Heart right ventricle (tissue), 16 donors: ENCODE results near the gene ACKR3. TPM values are rescaled to one million over a fixed set of nuclear protein-coding genes. Genes with fewer than 3 reads are reported as not detected.

ENCODE experiments used
- ATAC-seq, 8 donors: fragments of 200-7000 bp; cut with Tn5 transposase; one replicate each; pipeline ENCODE4 v1.9.1; 2020; ENCODE audit warnings: mild to moderate bottlenecking in 8 of 8, moderate library complexity in 8 of 8, moderate number of reproducible peaks in 1 of 8
- DNase-seq, 2 donors: peaks; one replicate each; pipeline ENCODE4 v3.0.0-alpha.2; 2020
- H3K27ac ChIP-seq, 10 donors: fragments of 200-600 bp; sonication (generic) in 2 of 10; one replicate each; pipeline versions ENCODE4 v1.5.0 to v1.8.0; 2020 to 2022; ENCODE audit warnings: mild to moderate bottlenecking in 3 of 10
- H3K27me3 ChIP-seq, 7 donors: fragments of 200-600 bp; one replicate each; pipeline ENCODE4 v1.8.0; 2021 to 2022; ENCODE audit warnings: mild to moderate bottlenecking in 2 of 7
- H3K36me3 ChIP-seq, 9 donors: fragments of 200-600 bp; sonication (generic) in 1 of 9; one replicate each; pipeline versions ENCODE4 v1.5.0 to v1.8.0; 2020 to 2022; ENCODE audit warnings: mild to moderate bottlenecking in 2 of 9
- H3K4me1 ChIP-seq, 9 donors: fragments of 200-600 bp; sonication (generic) in 1 of 9; one replicate each; pipeline versions ENCODE4 v1.5.0 to v1.8.0; 2020 to 2022; ENCODE audit warnings: mild to moderate bottlenecking in 4 of 9
- H3K4me3 ChIP-seq, 10 donors: fragments of 200-600 bp; sonication (generic) in 2 of 10; one replicate each; pipeline versions ENCODE4 v1.5.0 to v1.8.0; 2020 to 2022; ENCODE audit warnings: mild to moderate bottlenecking in 7 of 10, moderate library complexity in 2 of 10
- H3K9me3 ChIP-seq, 11 donors: fragments of 200-600 bp in 10 of 11; sonication (generic) in 2 of 11; one replicate each; pipeline versions ENCODE4 v1.5.0 to v1.8.0; 2013 to 2022; ENCODE audit warnings: mild to moderate bottlenecking in 2 of 11, control low read depth in 1 of 11, moderate library complexity in 1 of 11
- CTCF ChIP-seq, 9 donors: fragments of 200-600 bp; sonication (generic) in 2 of 9; IDR thresholded peaks; one replicate each; pipeline versions ENCODE4 v1.5.0 to v1.8.0; 2021 to 2022; ENCODE audit warnings: antibody characterized with exemption in 9 of 9, mild to moderate bottlenecking in 5 of 9, moderate library complexity in 1 of 9
- whole genome bisulfite sequencing, 2 donors: extraction: QIAGEN DNeasy Blood & Tissue Kit; methylation state at CpG; one replicate each; pipeline ENCODE4 v1.1.7; 2013; ENCODE audit warnings: inconsistent platforms in 1 of 2; 5-methylcytosine and 5-hydroxymethylcytosine counted together
- intact Hi-C, 10 donors: fragments of 100-400 bp; cut with DNase I; formaldehyde crosslinking; loops; one replicate each; pipeline versions ENCODE4 v1.11.1 to v1.14.2; 2022
- polyA plus RNA-seq, 2 donors: library from polyadenylated mRNA; stranded (reverse); fragments of 200-250 nt; gene quantifications; one replicate each; pipeline ENCODE4 v1.2.3, GENCODE V29; 2013
- total RNA-seq, 10 donors: library from RNA; stranded (reverse); fragmentation: NEBNext Ultra II Directional in 3 of 10; extraction: Animal tissue kit (Norgen Biotek cat#: 25700) in 3 of 10; gene quantifications; one replicate each; pipeline versions ENCODE4 v1.2.1 to v1.2.4, GENCODE V29; 2021 to 2023
- donor health status: Arrhythmogenic right ventricular cardiomyopathy.
- donor health status: ischemic (EF 13 %, LVEDD 7.1; RV severe dilation, severe dysfunction).
- donor health status: healthy with polysubstance abuse.
- donor health status: DM: no; HTN: yes; CAD: no.
- donor health status: DM: no; HTN: no; CAD: no.
- donor health status: ischemic (EF 25% LVEDD 6.9; RV normal size, moderate dysfunction).
- donor health status: ischemic (EF 25% LVEDD 5.7; RV mildly dilated, moderate dysfunction).
- donor health status: healthy.
- donor health status: DM: yes; HTN: yes; CAD: no.
- donor health status: Ischemic cardiomyopathy.
- donor health status: ischemic (EF 35%, LVEDD 5.7; RV mildly dilated, moderate dysfunction).
- donor health status: nonischemic (EF 11% LVEDD 7.7; RV severe dilation, severe dysfunction).
- donor health status: DM: yes; HTN: yes; CAD: no.
- donor health status: PGD.
- donor health status: ischemic (EF 29% LVEDD 5.4; RV normal size, mild dysfunction).
- donor health status: nonischemic (EF 23%, LVEDD 6.1; RV moderate dilation, normal function).

The ACKR3 gene
- total and polyA plus RNA-seq, 12 donors: 17.7 to 102 (median 42.5) TPM

GRCh38 chr2:236568922-236569572, 578 bp upstream of the ACKR3 start:
- no peaks in the 10 kb centered on the region for H3K9me3 ChIP-seq
- peak overlapping the region; percentile 35 to 73 (median 60) for H3K4me3 ChIP-seq
- H3K4me1 ChIP-seq: peaks cover 4 to 70% (median 48%) of the 10 kb centered on the region in 9 donors
- H3K27ac ChIP-seq: peak overlapping the region; percentile 17 to 98 (median 94)
- TF ChIP-seq CTCF (IDR thresholded peaks at IDR 0.05): no peak
- intact Hi-C loops: loop anchor here in 9 of 10 donors (2.0 to 10.0 kb wide), 12 partner anchors 54 to 458 kb away; no protein-coding TSS in a partner anchor
- DNase-seq (no peak), ATAC-seq (no peak)
- peaks cover 0 to 6% (median 0%) of the 10 kb centered on the region in 7 donors for H3K27me3 ChIP-seq
- 13 to 16% methylated on average over 10 of the region's 10 CpGs for WGBS, 2 donors
- peaks cover 0 to 5% (median 0%) of the 10 kb centered on the region in 9 donors for H3K36me3 ChIP-seq

- H3K4me3 ChIP-seq: peak overlapping the region; percentile 38 to 73 (median 60)
- TF ChIP-seq CTCF (IDR thresholded peaks at IDR 0.05): no peak
- H3K4me1 ChIP-seq: peaks cover 4 to 82% (median 59%) of the 10 kb centered on the region in 9 donors
- peaks cover 0 to 10% (median 0%) of the 10 kb centered on the region in 9 donors for H3K36me3 ChIP-seq
- DNase-seq: no peak
- peak overlapping the region in 9 of 10 donors; percentile 28 to 98 (median 93) for H3K27ac ChIP-seq
- no peaks in the 10 kb centered on the region for H3K9me3 ChIP-seq
- intact Hi-C loops: loop anchor here in 8 of 10 donors (5.0 to 10.0 kb wide), 8 partner anchors 72 to 457 kb away; no protein-coding TSS in a partner anchor
- peaks cover 0 to 6% (median 0%) of the 10 kb centered on the region in 7 donors for H3K27me3 ChIP-seq
- 21 to 24% methylated on average over 6 of the region's 6 CpGs for WGBS, 2 donors
- ATAC-seq: no peak
These were observed 650 bp downstream of the ACKR3 start for GRCh38 chr2:236570081-236570868.

DNA sequence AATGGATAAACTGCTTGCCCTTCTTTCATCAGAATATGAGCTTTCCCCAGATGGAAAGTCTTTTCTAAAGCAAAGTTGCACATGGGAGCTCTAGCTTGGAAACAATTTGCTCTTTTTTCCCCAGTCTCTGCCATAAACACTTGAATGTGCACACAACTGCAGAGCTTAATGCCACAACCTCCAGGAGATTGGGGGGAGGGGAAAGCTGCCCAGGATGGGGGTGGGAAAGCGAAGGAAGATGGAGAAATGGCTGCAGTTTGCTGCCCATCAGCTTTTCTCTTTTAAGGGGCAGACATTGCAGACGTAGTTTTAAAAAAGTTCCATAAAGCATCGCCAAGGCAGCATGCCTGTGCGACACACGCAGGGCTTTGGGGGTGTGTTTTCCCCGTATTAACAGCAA, 1.5 kb downstream of the ACKR3 start:
- ATAC-seq: no peak
- 55 to 56% methylated on average over 6 of the region's 6 CpGs for WGBS, 2 donors
- H3K36me3 ChIP-seq: peaks cover 0 to 10% (median 0%) of the 10 kb centered on the region in 9 donors
- H3K4me3 ChIP-seq: peak overlapping the region; percentile 38 to 73 (median 60)
- H3K4me1 ChIP-seq: peaks cover 4 to 89% (median 63%) of the 10 kb centered on the region in 9 donors
- H3K9me3 ChIP-seq: no peaks in the 10 kb centered on the region
- peaks cover 0 to 6% (median 0%) of the 10 kb centered on the region in 7 donors for H3K27me3 ChIP-seq
- peak overlapping the region in 8 of 10 donors; percentile 28 to 98 (median 94) for H3K27ac ChIP-seq
- no peak for TF ChIP-seq CTCF (IDR thresholded peaks at IDR 0.05)
- no peak for DNase-seq
- intact Hi-C loops: loop anchor here in 8 of 10 donors (5.0 to 10.0 kb wide), 8 partner anchors 71 to 456 kb away; no protein-coding TSS in a partner anchor

- 35 to 40% methylated on average over 9 of the region's 9 CpGs for WGBS, 2 donors
- intact Hi-C loops: loop anchor here in 8 of 10 donors (5.0 to 10.0 kb wide), 8 partner anchors 70 to 455 kb away; no protein-coding TSS in a partner anchor
- ATAC-seq: peak in 6 of 8 donors; percentile 14 to 48 (median 25)
- Histone ChIP-seq H3K4me3 (peak overlapping the region in 9 of 10 donors; percentile 41 to 73 (median 62)), H3K9me3 (no peaks in the 10 kb centered on the region), H3K36me3 (peaks cover 0 to 10% (median 0%) of the 10 kb centered on the region in 9 donors), H3K27ac (peak overlapping the region in 8 of 10 donors; percentile 22 to 97 (median 84)), H3K27me3 (peaks cover 0 to under 1% (median 0%) of the 10 kb centered on the region in 7 donors), H3K4me1 (peaks cover 6 to 90% (median 68%) of the 10 kb centered on the region in 9 donors)
- peak; percentile 65 to 71 for DNase-seq
- TF ChIP-seq CTCF (IDR thresholded peaks at IDR 0.05): no peak
These were observed 2.9 kb downstream of the ACKR3 start for GRCh38 chr2:236572482-236572881.
